Neural cell (in vitro differentiated cells): ENCODE results near the gene CCDC102A. TPM values are rescaled to one million over a fixed set of nuclear protein-coding genes. Genes with fewer than 3 reads are reported as not detected.

Experiments used
- H2AFZ ChIP-seq: fragments of 200-600, 300-800 bp; sonication (generic), shearing (Covaris generic); 2 replicates; pipeline ENCODE4 v1.6.0; 2014; ENCODE audit warnings: low read depth, mild to moderate bottlenecking, antibody characterized with exemption, low read length, moderate library complexity
- H3F3A ChIP-seq: fragments of 200-600 bp; shearing (Covaris generic); 2 replicates; pipeline ENCODE4 v1.6.1; 2016; ENCODE audit warnings: mild to moderate bottlenecking, moderate library complexity, mixed read lengths, antibody characterized with exemption, low read length; ENCODE audit not compliant: insufficient read depth, poor library complexity, severe bottlenecking
- H3K27ac ChIP-seq: fragments of 200-600, 300-800 bp; sonication (generic), shearing (Covaris generic); 2 replicates; pipeline ENCODE4 v1.5.1; 2014; ENCODE audit warnings: mild to moderate bottlenecking, low read length, moderate library complexity
- H3K27me3 ChIP-seq: fragments of 300-800, 200-600 bp; sonication (generic), shearing (Covaris generic); 2 replicates; pipeline ENCODE4 v1.6.0; 2014; ENCODE audit warnings: mild to moderate bottlenecking, low read depth, low read length, moderate library complexity; ENCODE audit not compliant: insufficient read depth
- H3K36me3 ChIP-seq: fragments of 300-800, 200-600 bp; sonication (generic), shearing (Covaris generic); 2 replicates; pipeline ENCODE4 v1.5.1; 2014; ENCODE audit warnings: mild to moderate bottlenecking, antibody characterized with exemption, low read length, moderate library complexity; ENCODE audit not compliant: insufficient read depth
- H3K4me2 ChIP-seq: fragments of 300-800, 200-600 bp; sonication (generic), shearing (Covaris generic); 2 replicates; pipeline ENCODE4 v1.6.0; 2014; ENCODE audit warnings: mild to moderate bottlenecking, low read length
- H3K4me3 ChIP-seq: fragments of 300-800, 200-600 bp; sonication (generic), shearing (Covaris generic); 2 replicates; pipeline ENCODE4 v1.5.1; 2014; ENCODE audit warnings: mild to moderate bottlenecking, low read length, moderate library complexity
- H3K79me2 ChIP-seq: fragments of 200-600 bp; shearing (Covaris generic); replicated peaks from 2 replicates; pipeline ENCODE4 v1.6.0; 2014; ENCODE audit warnings: mild to moderate bottlenecking, low read length, moderate library complexity; ENCODE audit not compliant: insufficient read depth
- H3K9ac ChIP-seq: fragments of 300-800, 200-600 bp; sonication (generic), shearing (Covaris generic); 2 replicates; pipeline ENCODE4 v1.6.1; 2016; ENCODE audit warnings: mild to moderate bottlenecking, low read length, mixed read lengths
- H3K9me2 ChIP-seq: fragments of 200-600 bp; shearing (Covaris generic); 2 replicates; pipeline ENCODE4 v1.6.1; 2016; ENCODE audit warnings: mild to moderate bottlenecking, low read length, mixed read lengths; ENCODE audit not compliant: insufficient read depth
- H3K9me3 ChIP-seq: fragments of 200-600, 300-800 bp; sonication (generic), shearing (Covaris generic); 2 replicates; pipeline ENCODE4 v1.6.1; 2016; ENCODE audit warnings: mild to moderate bottlenecking, mixed run types, low read length, moderate library complexity, mixed read lengths
- H4K20me1 ChIP-seq: fragments of 200-600 bp; shearing (Covaris generic); 2 replicates; pipeline ENCODE4 v1.6.1; 2016; ENCODE audit warnings: mild to moderate bottlenecking, mixed run types; ENCODE audit not compliant: insufficient read depth
- CTCF ChIP-seq: fragments of 450-650 bp; IDR thresholded peaks from 2 replicates; pipeline ENCODE4 v1.5.1; 2014; ENCODE audit warnings: antibody characterized with exemption, mild to moderate bottlenecking, moderate library complexity; ENCODE audit not compliant: poor library complexity, severe bottlenecking
- EP300 ChIP-seq: fragments of 450-650 bp; conservative IDR thresholded peaks from 2 replicates; pipeline ENCODE4 v1.6.1; 2014; ENCODE audit warnings: antibody characterized with exemption, mild to moderate bottlenecking, moderate library complexity; ENCODE audit not compliant: poor library complexity, severe bottlenecking
- EZH2 ChIP-seq: fragments of 200-600, 300-800 bp; shearing (Covaris generic), sonication (generic); IDR thresholded peaks from 2 replicates; pipeline ENCODE4 v1.6.1; 2014; ENCODE audit warnings: antibody characterized with exemption, low read length, borderline replicate concordance, mild to moderate bottlenecking; ENCODE audit not compliant: insufficient read depth, poor library complexity, severe bottlenecking
- MXI1 ChIP-seq: fragments of 450-650 bp; conservative IDR thresholded peaks from 2 replicates; pipeline ENCODE4 v1.6.1; 2014; ENCODE audit warnings: antibody characterized with exemption, mild to moderate bottlenecking; ENCODE audit not compliant: poor library complexity, severe bottlenecking
- POLR2AphosphoS5 ChIP-seq: IDR thresholded peaks from 2 replicates; pipeline ENCODE4 v1.6.1; 2012
- RAD21 ChIP-seq: fragments of 450-650 bp; conservative IDR thresholded peaks from 2 replicates; pipeline ENCODE4 v1.6.1; 2014; ENCODE audit warnings: antibody characterized with exemption, mild to moderate bottlenecking, moderate library complexity
- SMC3 ChIP-seq: fragments of 450-650 bp; conservative IDR thresholded peaks from 2 replicates; pipeline ENCODE4 v1.6.1; 2014; ENCODE audit warnings: antibody characterized with exemption, mild to moderate bottlenecking, moderate library complexity; ENCODE audit not compliant: poor library complexity
- TAF1 ChIP-seq: IDR thresholded peaks from 2 replicates; pipeline ENCODE4 v1.6.1; 2012; ENCODE audit warnings: low read depth
- polyA plus RNA-seq: library from polyadenylated mRNA; depleted of rRNA; stranded (reverse); fragments of >200 nt; gene quantifications from 2 replicates; pipeline ENCODE4 v1.2.3, GENCODE V29; 2014
- TF ChIP-seq, protein P1 (sequence below): IDR thresholded peaks from 2 replicates; pipeline ENCODE4 v1.6.1; 2012; ENCODE audit warnings: borderline replicate concordance

The CCDC102A gene
- polyA plus RNA-seq, 1 donor from 2014 or later = 0.20 TPM

- H3K36me3 ChIP-seq = no peaks in the 10 kb centered on the region
- H3K27ac ChIP-seq = no peak overlapping the region
- H2AFZ ChIP-seq = no peak overlapping the region
- no peak overlapping the region for H3K4me3 ChIP-seq
- H3K9me3 ChIP-seq = no peaks in the 10 kb centered on the region
- no peaks in the 10 kb centered on the region for H4K20me1 ChIP-seq
- no peak for TF ChIP-seq MXI1
- no peak for TF ChIP-seq TAF1
- TF ChIP-seq, protein P1, sequence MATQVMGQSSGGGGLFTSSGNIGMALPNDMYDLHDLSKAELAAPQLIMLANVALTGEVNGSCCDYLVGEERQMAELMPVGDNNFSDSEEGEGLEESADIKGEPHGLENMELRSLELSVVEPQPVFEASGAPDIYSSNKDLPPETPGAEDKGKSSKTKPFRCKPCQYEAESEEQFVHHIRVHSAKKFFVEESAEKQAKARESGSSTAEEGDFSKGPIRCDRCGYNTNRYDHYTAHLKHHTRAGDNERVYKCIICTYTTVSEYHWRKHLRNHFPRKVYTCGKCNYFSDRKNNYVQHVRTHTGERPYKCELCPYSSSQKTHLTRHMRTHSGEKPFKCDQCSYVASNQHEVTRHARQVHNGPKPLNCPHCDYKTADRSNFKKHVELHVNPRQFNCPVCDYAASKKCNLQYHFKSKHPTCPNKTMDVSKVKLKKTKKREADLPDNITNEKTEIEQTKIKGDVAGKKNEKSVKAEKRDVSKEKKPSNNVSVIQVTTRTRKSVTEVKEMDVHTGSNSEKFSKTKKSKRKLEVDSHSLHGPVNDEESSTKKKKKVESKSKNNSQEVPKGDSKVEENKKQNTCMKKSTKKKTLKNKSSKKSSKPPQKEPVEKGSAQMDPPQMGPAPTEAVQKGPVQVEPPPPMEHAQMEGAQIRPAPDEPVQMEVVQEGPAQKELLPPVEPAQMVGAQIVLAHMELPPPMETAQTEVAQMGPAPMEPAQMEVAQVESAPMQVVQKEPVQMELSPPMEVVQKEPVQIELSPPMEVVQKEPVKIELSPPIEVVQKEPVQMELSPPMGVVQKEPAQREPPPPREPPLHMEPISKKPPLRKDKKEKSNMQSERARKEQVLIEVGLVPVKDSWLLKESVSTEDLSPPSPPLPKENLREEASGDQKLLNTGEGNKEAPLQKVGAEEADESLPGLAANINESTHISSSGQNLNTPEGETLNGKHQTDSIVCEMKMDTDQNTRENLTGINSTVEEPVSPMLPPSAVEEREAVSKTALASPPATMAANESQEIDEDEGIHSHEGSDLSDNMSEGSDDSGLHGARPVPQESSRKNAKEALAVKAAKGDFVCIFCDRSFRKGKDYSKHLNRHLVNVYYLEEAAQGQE = no peak
- TF ChIP-seq CTCF = no peak
- TF ChIP-seq EZH2 = no peak
- TF ChIP-seq RAD21 = no peak
- TF ChIP-seq POLR2AphosphoS5 = no peak
- TF ChIP-seq SMC3 = no peak
- no peak for TF ChIP-seq EP300
- H3K27me3 ChIP-seq = no peaks in the 10 kb centered on the region
- no peak overlapping the region for H3K4me2 ChIP-seq
- no peaks in the 10 kb centered on the region for H3F3A ChIP-seq
- no peaks in the 10 kb centered on the region for H3K79me2 ChIP-seq
- no peak overlapping the region for H3K9ac ChIP-seq
- no peaks in the 10 kb centered on the region for H3K9me2 ChIP-seq
Measured at GRCh38 chr16:57555831-57556230, 19.5 kb upstream of the CCDC102A start.

- no peaks in the 10 kb centered on the region for H3K9me3 ChIP-seq
- H3K27ac ChIP-seq = no peak overlapping the region
- no peak overlapping the region for H2AFZ ChIP-seq
- no peaks in the 10 kb centered on the region for H3K79me2 ChIP-seq
- H3K27me3 ChIP-seq = no peaks in the 10 kb centered on the region
- no peaks in the 10 kb centered on the region for H3K9me2 ChIP-seq
- no peak overlapping the region for H3K4me2 ChIP-seq
- no peaks in the 10 kb centered on the region for H4K20me1 ChIP-seq
- H3F3A ChIP-seq = no peaks in the 10 kb centered on the region
- H3K36me3 ChIP-seq = no peaks in the 10 kb centered on the region
- no peak overlapping the region for H3K4me3 ChIP-seq
- no peak overlapping the region for H3K9ac ChIP-seq
- TF ChIP-seq POLR2AphosphoS5 (no peak), EZH2 (no peak), RAD21 (no peak), EP300 (no peak), SMC3 (no peak), CTCF (no peak), MXI1 (no peak), TAF1 (no peak)
- TF ChIP-seq, protein P1 = no peak
Measured at GRCh38 chr16:57551057-57551456, 14.7 kb upstream of the CCDC102A start.
